HCT116 (cell line): ENCODE results near the gene ALDH1A2. TPM values are rescaled to one million over a fixed set of nuclear protein-coding genes. Genes with fewer than 3 reads are reported as not detected.

Source experiments
- ATAC-seq: fragments of 200-7000 bp; cut with Tn5 transposase; 2 replicates; pipeline ENCODE4 v1.9.1; 2020; ENCODE audit warnings: mild to moderate bottlenecking, moderate library complexity
- BruUV-seq: library from RNA; stranded (reverse); fragments of 400-500 nt; replicated peaks from 2 replicates; lab custom pipeline; 2021; lab: Mats Ljungman, UMichigan
- CTCF ChIA-PET: fragments of 300-600 bp; sonication (Branson Sonifier 250); formaldehyde crosslinking; loops from one replicate; lab custom pipeline; 2021; ENCODE audit warnings: antibody characterized with exemption; lab: Charles Lee
- POLR2A ChIA-PET: fragments of 300-600, 350-600 bp; sonication (Branson Sonifier 250); formaldehyde crosslinking; loops from one replicate; lab custom pipeline; 2021; ENCODE audit warnings: antibody characterized with exemption; lab: Charles Lee
- RAD21 ChIA-PET, 2 experiments: fragments of 300-600 bp; sonication (Branson Sonifier 250); formaldehyde crosslinking; loops; one replicate each; lab custom pipeline; 2023; ENCODE audit warnings: low total read pairs in 2 of 2; ENCODE audit not compliant: uncharacterized antibody in 2 of 2, unreplicated experiment in 2 of 2, low non-redundant PET in 1 of 2; lab: Charles Lee
- DNase-seq: peaks from one replicate; pipeline ENCODE4 v3.0.0-alpha.2; 2010; ENCODE audit warnings: low read depth, low spot score
- H2AFZ ChIP-seq: fragments of 200-600 bp; shearing (Covaris generic), sonication (generic); 2 replicates; pipeline ENCODE4 v1.6.1; 2017; ENCODE audit warnings: low read depth, mixed run types, mixed read lengths, antibody characterized with exemption, low read length; ENCODE audit not compliant: poor library complexity, severe bottlenecking
- H3K27ac ChIP-seq: 2 replicates; pipeline ENCODE4 v1.5.1; 2012; ENCODE audit warnings: low read depth, low read length
- H3K27me3 ChIP-seq: fragments of 200-600 bp; sonication (generic); 2 replicates; pipeline ENCODE4 v1.6.1; 2016; ENCODE audit warnings: mixed run types, low read length, mixed read lengths; ENCODE audit not compliant: insufficient read depth
- H3K36me3 ChIP-seq, 2 experiments: fragments of 200-500 bp in 1 of 2; fragments of 200-600 bp in 1 of 2; sonication (Bioruptor generic) in 1 of 2; sonication (generic) in 1 of 2; 2 replicates each; pipeline versions ENCODE4 v1.5.1 to v1.6.1; 2014 to 2016; ENCODE audit warnings: low read length in 2 of 2, inconsistent platforms in 1 of 2, mixed read lengths in 1 of 2, mixed run types in 1 of 2; ENCODE audit not compliant: insufficient read depth in 2 of 2, control insufficient read depth in 1 of 2
- H3K4me1 ChIP-seq, 2 experiments: fragments of 200-600 bp in 1 of 2; sonication (generic) in 1 of 2; 2 replicates each; pipeline versions ENCODE4 v1.5.1 to v1.6.1; 2012 to 2017; ENCODE audit warnings: low read length in 2 of 2, inconsistent platforms in 1 of 2, mild to moderate bottlenecking in 1 of 2, mixed read lengths in 1 of 2, mixed run types in 1 of 2, moderate library complexity in 1 of 2; ENCODE audit not compliant: insufficient read depth in 2 of 2, control insufficient read depth in 1 of 2
- H3K4me2 ChIP-seq: fragments of 200-600 bp; sonication (generic); 2 replicates; pipeline ENCODE4 v1.6.1; 2017; ENCODE audit warnings: mixed run types, low read length, mixed read lengths
- H3K4me3 ChIP-seq, 2 experiments: fragments of 200-600 bp in 1 of 2; sonication (generic) in 1 of 2; replicated peaks in 1 of 2; 2 replicates each; pipeline ENCODE4 v1.5.1; 2011 to 2016; ENCODE audit warnings: low read length in 2 of 2, control low read depth in 1 of 2, low read depth in 1 of 2, mild to moderate bottlenecking in 1 of 2, mixed read lengths in 1 of 2, mixed run types in 1 of 2
- H3K79me2 ChIP-seq: fragments of 200-600 bp; sonication (generic); 2 replicates; pipeline ENCODE4 v1.6.1; 2017; ENCODE audit warnings: mild to moderate bottlenecking, mixed run types, low read length, moderate library complexity, mixed read lengths; ENCODE audit not compliant: insufficient read depth
- H3K9ac ChIP-seq: fragments of 200-600 bp; sonication (generic); 2 replicates; pipeline ENCODE4 v1.6.1; 2016; ENCODE audit warnings: low read length, mixed read lengths
- H3K9me2 ChIP-seq: fragments of 200-600 bp; sonication (generic), shearing (Covaris generic); 2 replicates; pipeline ENCODE4 v1.6.1; 2017; ENCODE audit warnings: mixed run types, mild to moderate bottlenecking, moderate library complexity; ENCODE audit not compliant: insufficient read depth
- H3K9me3 ChIP-seq, 2 experiments: fragments of 200-500 bp in 1 of 2; fragments of 200-600 bp in 1 of 2; sonication (Bioruptor generic) in 1 of 2; sonication (generic) in 1 of 2; 2 replicates each; pipeline ENCODE4 v1.6.1; 2014 to 2017; ENCODE audit warnings: low read length in 2 of 2, mixed read lengths in 2 of 2, inconsistent platforms in 1 of 2, low read depth in 1 of 2, mild to moderate bottlenecking in 1 of 2, mixed run types in 1 of 2, moderate library complexity in 1 of 2; ENCODE audit not compliant: control insufficient read depth in 1 of 2, insufficient read depth in 1 of 2
- H4K20me1 ChIP-seq: fragments of 200-600 bp; sonication (generic), shearing (Covaris generic); 2 replicates; pipeline ENCODE4 v1.6.1; 2017; ENCODE audit warnings: mixed run types, mild to moderate bottlenecking, moderate library complexity; ENCODE audit not compliant: insufficient read depth
- CBX3 ChIP-seq: IDR thresholded peaks from 2 replicates; pipeline ENCODE4 v1.6.1; 2012; ENCODE audit warnings: low read depth
- ELF1 ChIP-seq: IDR thresholded peaks from 2 replicates; pipeline ENCODE4 v1.6.1; 2012; ENCODE audit warnings: low read depth, borderline replicate concordance
- FOSL1 ChIP-seq: IDR thresholded peaks from 2 replicates; pipeline ENCODE4 v1.6.1; 2012; ENCODE audit warnings: low read depth
- POLR2A ChIP-seq: IDR thresholded peaks from 2 replicates; pipeline ENCODE4 v1.7.0; 2011; ENCODE audit warnings: borderline replicate concordance; ENCODE audit not compliant: insufficient read depth, insufficient read length; ENCODE audit errors: extremely low read depth
- REST ChIP-seq: IDR thresholded peaks from 2 replicates; pipeline ENCODE4 v1.6.1; 2012; ENCODE audit warnings: low read depth
- SP1 ChIP-seq: IDR thresholded peaks from 2 replicates; pipeline ENCODE4 v1.6.1; 2012; ENCODE audit warnings: low read depth
- SRF ChIP-seq: IDR thresholded peaks from 2 replicates; pipeline ENCODE4 v1.6.1; 2012; ENCODE audit warnings: low read depth
- TCF7L2 ChIP-seq: IDR thresholded peaks from 2 replicates; pipeline ENCODE4 v1.7.0; 2011; ENCODE audit warnings: borderline replicate concordance, inconsistent platforms; ENCODE audit not compliant: insufficient read depth, insufficient read length; ENCODE audit errors: extremely low read depth
- YY1 ChIP-seq: IDR thresholded peaks from 2 replicates; pipeline ENCODE4 v1.6.1; 2011; ENCODE audit warnings: low read length, low read depth, moderate library complexity, mild to moderate bottlenecking; ENCODE audit not compliant: insufficient replicate concordance; ENCODE audit errors: extremely low read depth
- intact Hi-C: fragments of 100-400 bp; cut with micrococcal nuclease; formaldehyde crosslinking; loops from 2 replicates; pipeline ENCODE4 v1.10.0; 2022
- total RNA-seq: library from RNA; stranded (reverse); gene quantifications from one replicate; pipeline ENCODE4 v1.2.1, GENCODE V29; 2021; ENCODE audit not compliant: unreplicated experiment
- TF ChIP-seq, protein P1 (sequence below), 3 experiments: fragments of 200-600 bp in 1 of 3; sonication (generic) in 1 of 3; IDR thresholded peaks in 2 of 3; conservative IDR thresholded peaks in 1 of 3; 2 replicates each; pipeline ENCODE4 v1.5.1; 2012 to 2017; ENCODE audit warnings: low read depth in 2 of 3, low read length in 2 of 3, antibody characterized with exemption in 1 of 3, borderline replicate concordance in 1 of 3, control low read depth in 1 of 3, mild to moderate bottlenecking in 1 of 3, mixed read lengths in 1 of 3, mixed run types in 1 of 3, moderate library complexity in 1 of 3; ENCODE audit not compliant: insufficient read depth in 1 of 3

The ALDH1A2 gene
- total RNA-seq, 1 experiment from 2014 or later, result 1.7 TPM

DNA sequence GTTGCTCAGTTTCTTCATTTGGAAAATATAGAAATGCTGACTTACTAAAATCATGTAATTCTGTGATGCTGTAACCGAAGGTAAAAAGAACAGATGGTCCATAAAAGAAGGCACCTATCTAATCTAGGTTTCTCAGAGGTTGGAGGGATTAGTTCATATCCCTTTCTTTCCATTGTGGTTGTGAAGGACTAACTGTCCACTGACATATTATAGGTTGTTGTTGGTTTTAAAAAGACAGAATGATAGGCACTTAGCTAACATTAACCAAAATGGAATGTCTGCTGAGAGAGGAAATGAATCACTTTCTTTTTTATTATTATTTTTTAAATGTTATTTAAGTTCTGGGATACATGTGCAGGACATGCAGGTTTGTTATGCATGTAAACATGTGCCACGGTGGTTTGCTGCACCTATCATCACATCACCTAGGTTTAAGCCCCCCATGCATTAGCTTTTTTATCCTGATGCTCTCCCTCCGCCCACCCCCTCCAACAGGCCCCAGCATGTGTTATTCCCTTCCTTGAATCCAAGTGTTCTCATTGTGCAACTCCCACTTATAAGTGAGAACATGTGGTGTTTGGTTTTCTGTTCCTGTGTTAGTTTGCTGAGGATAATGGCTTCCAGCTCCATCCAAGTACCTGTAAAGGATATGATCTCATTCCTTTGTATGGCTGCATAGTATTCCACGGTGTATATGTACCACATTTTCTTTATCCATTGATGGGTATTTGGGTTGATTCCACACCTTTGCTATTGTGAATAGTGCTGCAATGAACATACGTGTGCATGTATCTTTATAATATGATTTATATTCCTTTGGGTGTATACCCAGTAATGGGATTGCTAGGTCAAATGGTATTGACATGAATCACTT is 45.8 kb downstream of the ALDH1A2 start:
- no peak for DNase-seq
- POLR2A ChIA-PET, result no interaction called here
- H3K9me2 ChIP-seq, result no peaks in the 10 kb centered on the region
- no peaks in the 10 kb centered on the region for H4K20me1 ChIP-seq
- no peaks in the 10 kb centered on the region for H3K36me3 ChIP-seq
- no peak overlapping the region for H3K4me2 ChIP-seq
- H3K27me3 ChIP-seq, result no peaks in the 10 kb centered on the region
- no peak overlapping the region for H3K4me3 ChIP-seq
- no peak for ATAC-seq
- H3K27ac ChIP-seq, result no peak overlapping the region
- H3K79me2 ChIP-seq, result no peaks in the 10 kb centered on the region
- CTCF ChIA-PET, result no interaction called here
- TF ChIP-seq, protein P1, sequence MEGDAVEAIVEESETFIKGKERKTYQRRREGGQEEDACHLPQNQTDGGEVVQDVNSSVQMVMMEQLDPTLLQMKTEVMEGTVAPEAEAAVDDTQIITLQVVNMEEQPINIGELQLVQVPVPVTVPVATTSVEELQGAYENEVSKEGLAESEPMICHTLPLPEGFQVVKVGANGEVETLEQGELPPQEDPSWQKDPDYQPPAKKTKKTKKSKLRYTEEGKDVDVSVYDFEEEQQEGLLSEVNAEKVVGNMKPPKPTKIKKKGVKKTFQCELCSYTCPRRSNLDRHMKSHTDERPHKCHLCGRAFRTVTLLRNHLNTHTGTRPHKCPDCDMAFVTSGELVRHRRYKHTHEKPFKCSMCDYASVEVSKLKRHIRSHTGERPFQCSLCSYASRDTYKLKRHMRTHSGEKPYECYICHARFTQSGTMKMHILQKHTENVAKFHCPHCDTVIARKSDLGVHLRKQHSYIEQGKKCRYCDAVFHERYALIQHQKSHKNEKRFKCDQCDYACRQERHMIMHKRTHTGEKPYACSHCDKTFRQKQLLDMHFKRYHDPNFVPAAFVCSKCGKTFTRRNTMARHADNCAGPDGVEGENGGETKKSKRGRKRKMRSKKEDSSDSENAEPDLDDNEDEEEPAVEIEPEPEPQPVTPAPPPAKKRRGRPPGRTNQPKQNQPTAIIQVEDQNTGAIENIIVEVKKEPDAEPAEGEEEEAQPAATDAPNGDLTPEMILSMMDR (IDR thresholded peaks at IDR 0.05 in 2 of 3, conservative IDR thresholded peaks at IDR 0.05 in 1 of 3; ENCODE audit: borderline replicate concordance in 1 of 3, insufficient read depth in 1 of 3, low read depth in 2 of 3, low read length in 2 of 3), result no peak
- TF ChIP-seq TCF7L2 (no peak), REST (no peak), SP1 (no peak), CBX3 (no peak), SRF (no peak), YY1 (no peak), POLR2A (no peak), ELF1 (no peak), FOSL1 (no peak)
- peak overlapping the region; percentile 33 for H2AFZ ChIP-seq
- no TSS peak for BruUV-seq
- intact Hi-C loops, result no loop called here
- no peaks in the 10 kb centered on the region for H3K4me1 ChIP-seq
- H3K9me3 ChIP-seq, result no peaks in the 10 kb centered on the region
- H3K9ac ChIP-seq, result no peak overlapping the region
- RAD21 ChIA-PET, result no interaction called here
